GM21825 (cell line): ENCODE results near the gene ARL6IP4.

Experiments used
- ATAC-seq: cut with Tn5 transposase; IDR thresholded peaks from one replicate; pipeline ENCODE4 v1.9.1; 2021; ENCODE audit warnings: mild to moderate bottlenecking, moderate library complexity; ENCODE audit not compliant: unreplicated experiment

Gene ARL6IP4

DNA sequence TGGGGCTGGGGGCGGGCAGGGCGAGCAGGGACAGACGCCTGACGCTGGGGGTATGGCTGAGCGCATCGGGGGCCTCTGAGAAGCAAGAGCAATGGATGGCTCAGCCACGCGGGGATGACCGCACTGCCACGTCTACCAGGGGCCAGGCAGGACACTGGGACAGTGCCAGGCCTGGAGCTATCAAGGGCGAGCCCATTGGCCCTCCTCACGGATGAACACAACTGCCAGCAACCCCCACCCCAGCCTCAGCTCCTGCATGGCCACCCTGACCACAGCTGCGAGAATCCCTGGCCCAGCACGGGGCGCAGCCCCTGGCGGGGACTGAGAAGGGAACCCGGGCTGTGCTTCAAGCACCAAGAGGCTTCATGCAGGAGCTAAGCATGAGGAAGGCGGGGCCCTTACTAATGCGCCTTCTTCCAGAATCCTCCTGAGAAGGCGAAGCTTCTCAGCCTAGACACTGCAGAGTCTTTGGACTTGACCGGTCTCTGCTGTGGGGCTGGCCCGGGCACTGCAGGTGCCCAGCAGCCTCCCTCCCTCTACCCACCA lies 9.5 kb downstream of the ARL6IP4 start:
- ATAC-seq: no peak

DNA sequence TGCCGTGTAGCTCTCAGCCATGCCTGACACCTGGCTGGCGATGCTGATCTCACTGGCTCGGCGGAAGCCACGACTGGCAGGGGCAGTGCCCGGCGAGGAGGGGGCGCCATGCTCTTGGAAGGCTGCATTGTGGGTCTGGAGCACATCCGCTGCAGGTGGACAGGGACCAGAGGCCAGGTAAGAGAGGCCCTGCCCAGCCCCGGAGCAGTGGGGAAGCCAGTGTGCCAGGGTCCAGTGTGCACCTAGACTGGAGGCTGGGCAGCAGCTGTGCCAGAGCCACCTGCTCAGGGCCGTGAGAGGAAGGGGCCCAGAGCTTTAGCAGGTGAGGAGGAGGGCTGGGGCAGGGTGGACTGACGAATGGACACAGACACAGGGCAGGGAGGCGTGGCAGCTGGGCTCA lies 10.1 kb downstream of the ARL6IP4 start:
- no peak for ATAC-seq

GRCh38 chr12:122990961-122991622 lies 10.6 kb downstream of the ARL6IP4 start:
- no peak for ATAC-seq

DNA sequence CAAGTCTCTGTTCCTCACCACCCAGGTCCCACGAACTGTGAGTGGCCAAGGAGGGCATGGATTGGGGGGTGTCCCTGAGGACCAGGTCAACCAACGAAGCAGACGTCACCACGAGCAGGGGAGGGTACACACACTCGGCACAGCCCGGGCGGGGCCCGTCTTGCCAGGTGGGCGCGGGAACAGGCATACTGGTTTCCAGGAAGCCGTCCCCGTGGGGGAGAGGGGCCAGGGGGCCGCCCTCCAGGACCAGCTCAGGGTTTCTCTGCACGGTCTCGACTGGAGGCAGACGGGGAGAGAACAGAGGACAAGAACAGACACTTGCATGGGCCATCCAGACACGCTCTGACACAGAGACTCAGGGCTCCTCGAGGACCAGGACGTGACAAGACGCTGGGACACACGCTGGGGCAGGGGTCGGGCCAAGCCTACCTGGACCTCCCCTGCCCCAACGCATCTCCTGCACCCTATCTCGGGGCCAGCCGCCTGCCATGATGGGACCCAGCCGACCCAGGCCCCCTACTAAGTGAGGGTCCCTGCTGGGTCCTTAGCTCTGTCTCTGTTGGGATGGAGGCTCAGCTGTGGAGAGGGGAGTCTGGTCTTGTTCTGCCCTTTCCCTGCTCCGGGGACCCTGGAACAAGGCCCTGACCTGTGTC lies 11.3 kb downstream of the ARL6IP4 start:
- no peak for ATAC-seq

DNA sequence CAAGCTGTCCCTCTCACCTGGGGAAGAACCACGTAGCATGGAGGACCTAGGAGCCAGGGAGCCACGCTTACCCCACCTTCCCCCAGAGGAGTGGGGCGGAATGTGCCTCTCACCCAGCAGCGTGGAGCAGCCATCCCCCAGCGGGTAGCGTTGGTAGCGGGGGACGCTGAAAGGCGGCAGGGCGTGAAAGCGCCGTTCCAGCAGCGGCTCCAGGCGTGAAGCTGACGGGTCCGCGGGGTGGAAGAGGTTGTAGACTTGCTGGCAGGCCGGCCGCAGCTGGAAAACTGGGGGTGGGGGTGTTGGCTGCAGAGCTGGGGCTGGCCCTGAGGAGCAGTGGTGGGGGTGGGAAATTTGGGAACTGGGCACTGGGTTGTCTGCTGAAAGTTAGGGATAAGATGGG lies 11.9 kb downstream of the ARL6IP4 start:
- ATAC-seq: no peak

DNA sequence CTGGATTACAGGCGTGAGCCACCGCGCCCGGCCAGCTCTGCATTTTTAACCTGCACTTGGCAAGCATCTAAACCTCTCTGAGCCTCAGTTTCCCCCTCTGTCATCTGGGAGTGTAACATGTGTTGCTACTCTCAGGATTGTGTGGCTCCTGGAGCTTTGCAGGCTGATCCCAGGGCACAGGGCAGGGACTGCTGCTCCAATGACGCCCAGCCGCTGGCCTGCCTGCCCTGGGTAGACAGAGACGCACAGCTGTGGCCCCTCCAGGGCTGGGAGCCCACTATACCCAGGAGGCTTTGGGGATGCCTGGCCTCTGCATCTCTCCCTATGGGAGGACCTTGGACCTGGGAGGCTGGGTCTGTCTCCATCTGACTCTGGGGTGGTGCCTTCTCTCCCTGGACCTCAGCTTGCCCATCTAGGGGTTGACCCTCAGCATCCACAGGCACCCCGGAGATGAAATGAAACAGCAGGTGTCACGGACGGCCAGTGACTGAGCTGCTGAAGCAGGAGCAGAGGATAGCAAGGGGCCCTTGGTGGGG lies 13.7 kb downstream of the ARL6IP4 start:
- ATAC-seq: no peak

- no peak for ATAC-seq
Measured at GRCh38 chr12:122994781-122995502, 14.5 kb downstream of the ARL6IP4 start.

GRCh38 chr12:122995503-122996187 lies 15.2 kb downstream of the ARL6IP4 start:
- no peak for ATAC-seq

GRCh38 chr12:122996188-122996601 lies 15.7 kb downstream of the ARL6IP4 start:
- no peak for ATAC-seq

DNA sequence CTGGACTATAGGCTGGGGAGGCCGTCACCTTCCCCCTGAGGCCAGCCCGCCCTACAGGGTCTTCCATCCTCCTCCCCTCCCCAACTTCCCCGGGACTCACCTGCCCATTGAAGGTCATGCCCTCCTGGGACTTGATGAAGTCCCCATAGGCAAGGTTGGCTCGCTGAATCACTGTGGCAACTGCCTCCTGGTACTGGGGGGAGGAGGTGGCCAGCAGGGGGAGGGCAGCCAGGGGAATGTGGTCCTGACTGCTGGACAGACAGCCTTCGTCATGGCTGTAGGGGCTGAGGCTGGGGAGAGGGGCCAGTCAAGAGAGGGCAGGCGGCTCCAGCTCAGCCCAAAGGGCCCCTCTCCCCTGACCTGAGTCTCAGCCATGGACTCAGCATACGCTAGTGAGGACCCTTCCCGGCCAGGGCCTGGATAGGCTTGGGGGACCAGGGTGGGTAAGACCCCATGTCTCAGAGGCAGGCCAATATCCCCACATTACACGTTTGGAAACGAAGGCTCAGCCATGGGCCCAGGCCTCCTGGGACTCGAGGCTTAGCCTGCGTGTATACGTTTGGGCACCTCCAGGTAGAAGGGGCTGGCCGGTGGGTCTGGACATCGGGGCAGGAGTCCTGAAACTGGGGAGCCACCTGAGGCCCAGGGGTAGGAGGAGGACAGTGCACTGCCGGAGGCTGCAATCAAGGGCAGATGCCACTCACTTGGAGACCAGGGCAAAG lies 16.3 kb downstream of the ARL6IP4 start:
- ATAC-seq: no peak

GRCh38 chr12:122997343-122998250 lies 17.1 kb downstream of the ARL6IP4 start:
- no peak for ATAC-seq

GRCh38 chr12:122998316-122998715 lies 17.8 kb downstream of the ARL6IP4 start:
- no peak for ATAC-seq

DNA sequence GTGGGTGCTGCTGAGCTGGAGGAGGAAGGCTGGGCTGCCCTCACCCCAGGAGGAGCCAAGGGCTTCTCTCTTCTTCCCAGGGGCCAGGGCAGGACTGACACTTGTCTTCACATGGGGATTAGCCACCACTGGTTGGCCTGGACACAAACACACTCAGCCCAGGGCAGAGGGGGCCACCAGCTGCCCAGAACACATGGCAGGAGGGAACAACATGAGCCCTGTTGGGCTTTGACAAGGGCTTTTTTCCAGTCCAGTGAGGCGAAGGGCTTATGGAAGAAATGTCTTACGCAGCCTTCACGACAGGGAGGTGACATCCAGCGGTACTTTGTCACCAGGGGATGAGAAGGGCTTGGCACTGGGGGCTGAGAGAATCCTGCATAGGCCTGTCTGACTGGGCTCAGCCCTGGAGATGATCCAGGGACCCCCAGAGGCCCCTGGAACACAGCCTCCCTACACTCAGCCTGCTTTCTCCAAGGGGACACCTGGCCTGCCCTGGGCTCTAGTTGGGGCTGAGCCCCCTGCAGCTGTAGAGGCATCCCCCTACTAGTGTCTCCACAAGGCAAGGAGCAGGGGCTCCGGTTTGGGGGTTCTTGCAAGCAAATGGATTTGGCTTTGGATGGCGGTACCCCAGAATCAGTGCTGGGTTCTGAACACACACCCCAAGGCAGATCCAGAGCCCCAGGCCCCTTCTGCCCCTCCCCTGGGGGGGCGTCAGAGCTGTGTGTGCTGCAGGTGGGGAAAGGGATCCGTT lies 18.9 kb downstream of the ARL6IP4 start:
- ATAC-seq: no peak

- no peak for ATAC-seq
Measured at GRCh38 chr12:122999986-123000420, 19.5 kb downstream of the ARL6IP4 start.

DNA sequence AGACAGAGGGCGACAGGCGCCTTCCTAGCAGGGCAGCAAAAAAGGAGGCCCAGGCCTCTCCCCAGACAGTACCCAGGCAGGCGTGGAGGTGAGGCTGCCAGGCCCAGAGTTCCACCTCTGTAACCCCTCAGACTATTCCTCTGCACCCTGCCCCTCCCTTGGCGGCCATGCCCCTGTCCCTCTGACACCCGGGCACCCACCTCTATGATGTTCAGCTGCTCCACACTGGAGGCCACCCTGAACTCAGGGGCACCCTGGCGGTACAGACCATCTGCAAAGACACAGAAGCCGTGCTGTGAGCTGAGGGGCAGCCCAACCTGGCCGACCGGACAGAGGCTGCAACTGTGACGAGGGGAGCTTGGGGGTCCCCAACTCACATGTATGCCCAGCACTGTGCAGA lies 20.1 kb downstream of the ARL6IP4 start:
- no peak for ATAC-seq

DNA sequence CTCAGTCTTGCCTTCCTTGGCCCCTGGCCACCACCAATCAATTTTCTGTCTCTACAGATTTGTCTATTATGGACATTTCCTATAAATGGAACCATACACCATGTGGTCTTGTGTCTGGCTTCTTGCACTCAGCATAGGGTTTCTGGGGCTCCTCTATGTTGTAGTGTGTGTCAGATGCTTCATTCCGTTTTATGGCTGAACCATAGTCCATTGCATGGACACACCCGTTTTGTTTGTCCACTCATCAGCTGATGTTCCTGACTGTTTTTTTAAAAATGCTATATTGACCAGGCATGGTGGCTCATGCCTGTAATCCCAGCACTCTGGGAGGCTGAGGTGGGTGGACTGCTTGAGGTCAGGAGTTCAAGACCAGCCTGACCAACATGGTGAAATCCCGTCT lies 21.0 kb downstream of the ARL6IP4 start:
- no peak for ATAC-seq

DNA sequence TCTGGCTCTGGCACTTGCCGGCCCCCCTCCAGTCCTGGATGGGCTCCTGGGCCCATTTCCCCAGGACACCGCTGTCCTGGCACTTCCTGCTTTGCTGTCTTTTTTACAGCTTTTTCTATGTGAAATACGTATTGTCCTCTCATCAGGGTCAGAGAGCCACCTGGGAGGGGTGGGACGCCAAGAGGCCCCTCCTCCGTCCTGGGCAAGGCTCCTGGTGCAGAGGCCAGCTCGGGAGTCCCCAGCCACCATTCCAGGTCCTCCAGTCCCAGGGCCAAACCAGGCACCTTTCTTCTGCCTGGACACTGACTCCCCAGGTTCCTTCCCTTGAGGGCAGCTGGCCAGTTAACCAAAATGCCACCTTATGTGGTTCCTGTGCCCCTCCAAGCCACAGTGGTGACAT lies 22.8 kb downstream of the ARL6IP4 start:
- ATAC-seq: no peak

GRCh38 chr12:123004287-123004686 lies 23.8 kb downstream of the ARL6IP4 start:
- ATAC-seq: no peak
